HS-5 (cell line): ENCODE results near the gene ARRB2.

Experiments used
- DNase-seq: peaks from one replicate; pipeline ENCODE4 v3.0.0-alpha.2; 2012; ENCODE audit warnings: low read depth

The ARRB2 gene

DNA sequence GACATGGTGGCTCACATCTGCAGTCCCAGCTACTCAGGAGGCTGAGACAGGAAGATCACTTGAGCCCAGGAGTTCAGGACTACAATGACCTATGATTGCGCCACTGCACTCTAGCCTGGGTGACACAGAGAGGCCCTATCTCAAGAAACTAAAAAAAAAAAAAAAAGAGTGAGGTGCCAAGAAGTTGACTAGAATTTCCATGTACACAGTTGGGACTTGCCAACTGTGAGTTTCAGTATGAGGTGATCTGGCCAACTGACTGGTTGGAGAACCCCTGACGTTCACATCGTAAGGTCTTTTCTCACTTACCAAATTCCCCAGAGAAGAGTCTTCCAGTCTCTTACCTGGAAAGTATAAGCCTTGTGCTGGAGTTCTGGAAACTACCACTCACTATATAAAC lies 17.7 kb downstream of the ARRB2 start:
- DNase-seq, result no peak

GRCh38 chr17:4733073-4733531 lies 22.7 kb downstream of the ARRB2 start:
- no peak for DNase-seq

GRCh38 chr17:4734857-4735475 lies 24.5 kb downstream of the ARRB2 start:
- DNase-seq, result no peak

GRCh38 chr17:4735876-4736651 lies 25.6 kb downstream of the ARRB2 start:
- no peak for DNase-seq

- no peak for DNase-seq
Observed at GRCh38 chr17:4738136-4739121, 28.0 kb downstream of the ARRB2 start.

GRCh38 chr17:4739122-4740024 lies 28.9 kb downstream of the ARRB2 start, which contains the start of the genes CXCL16 and ZMYND15:
Gene CXCL16 (minus strand): TSS chr17:4739928. CDS start chr17:4739339, 589 bp downstream.
Gene ZMYND15 (plus strand): TSS chr17:4739833. CDS start chr17:4740549, 716 bp downstream.
- no peak for DNase-seq

GRCh38 chr17:4740025-4740351 lies 29.6 kb downstream of the ARRB2 start:
- DNase-seq, result no peak

DNA sequence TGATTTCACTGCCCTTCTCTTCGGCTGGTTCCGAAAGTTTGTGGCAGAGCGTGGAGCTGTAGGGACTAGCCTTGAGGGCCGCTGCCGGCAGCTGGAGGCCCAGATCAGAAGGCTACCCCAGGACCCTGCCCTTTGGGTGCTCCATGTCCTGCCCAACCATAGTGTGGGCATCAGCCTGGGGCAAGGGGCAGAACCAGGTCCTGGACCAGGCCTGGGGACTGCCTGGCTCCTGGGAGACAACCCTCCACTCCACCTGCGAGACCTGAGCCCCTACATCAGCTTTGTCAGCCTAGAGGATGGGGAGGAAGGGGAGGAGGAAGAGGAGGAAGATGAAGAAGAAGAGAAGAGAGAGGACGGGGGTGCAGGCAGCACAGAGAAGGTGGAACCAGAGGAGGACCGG lies 30.2 kb downstream of the ARRB2 start:
- no peak for DNase-seq

GRCh38 chr17:4741544-4741943 lies 31.1 kb downstream of the ARRB2 start:
- DNase-seq, result no peak

GRCh38 chr17:4742133-4742532 lies 31.7 kb downstream of the ARRB2 start:
- DNase-seq, result no peak

- DNase-seq, result no peak
Observed at GRCh38 chr17:4742629-4743028, 32.2 kb downstream of the ARRB2 start.

- DNase-seq, result no peak
Observed at GRCh38 chr17:4743216-4743615, 32.8 kb downstream of the ARRB2 start.

DNA sequence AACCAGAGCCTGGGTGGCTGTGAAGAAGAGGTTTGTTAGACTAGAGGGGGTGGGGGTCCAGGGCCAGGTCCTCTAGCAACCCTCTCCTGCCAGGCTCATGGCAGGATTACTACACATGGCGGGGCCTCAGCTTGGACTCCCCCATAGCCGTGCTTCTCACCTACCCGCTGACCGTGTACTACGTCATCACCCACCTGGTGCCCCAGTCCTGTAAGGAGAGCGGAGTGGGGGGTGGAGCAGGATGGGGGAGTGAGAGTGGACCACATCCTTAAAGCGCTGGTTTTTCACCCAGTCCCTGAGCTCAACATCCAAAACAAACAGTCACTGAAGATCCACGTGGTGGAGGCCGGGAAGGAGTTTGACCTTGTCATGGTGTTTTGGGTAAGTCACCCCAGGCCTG lies 33.5 kb downstream of the ARRB2 start:
- DNase-seq, result no peak

- DNase-seq, result no peak
Observed at GRCh38 chr17:4744999-4745969, 34.9 kb downstream of the ARRB2 start.

DNA sequence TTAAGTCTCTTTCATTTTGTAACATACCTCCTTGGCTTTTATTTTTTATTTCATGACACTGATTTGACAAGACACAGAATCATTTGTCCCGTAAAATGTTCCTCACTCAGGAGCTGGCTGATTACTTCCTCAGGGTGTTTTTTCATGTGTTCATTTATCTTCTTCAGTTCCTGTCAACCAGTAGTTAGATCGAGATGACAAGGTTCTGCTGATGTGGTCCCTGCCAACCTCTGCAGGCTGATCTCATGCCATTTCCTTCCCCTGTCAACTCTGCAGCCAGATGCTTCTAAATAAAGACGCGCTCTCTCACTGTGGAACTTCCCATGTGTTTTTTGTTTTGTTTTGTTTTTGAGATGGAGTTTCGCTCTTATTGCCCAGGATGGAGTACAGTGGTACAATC lies 37.4 kb downstream of the ARRB2 start:
- no peak for DNase-seq

DNA sequence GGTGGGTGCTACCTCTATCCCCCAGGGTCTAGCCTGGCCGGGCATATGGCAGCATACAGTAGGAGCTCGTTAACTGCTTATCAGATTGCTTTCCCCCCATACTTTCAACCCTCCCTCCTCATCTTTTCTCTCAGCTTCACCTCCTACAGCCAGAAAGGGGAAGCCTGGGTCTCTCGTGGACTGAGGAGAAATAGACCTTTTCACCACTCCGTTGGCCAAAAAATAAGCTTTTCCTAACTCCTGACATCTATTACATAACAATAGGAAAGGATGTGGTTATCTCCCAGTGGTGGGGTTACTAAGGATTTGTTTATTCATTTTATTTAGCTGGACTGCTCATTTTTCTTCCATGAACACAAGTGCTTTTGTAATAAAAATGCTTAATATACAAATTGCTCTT lies 38.3 kb downstream of the ARRB2 start:
- DNase-seq, result no peak

- DNase-seq, result no peak
Observed at GRCh38 chr17:4750606-4751005, 40.2 kb downstream of the ARRB2 start.

- no peak for DNase-seq
Observed at GRCh38 chr17:4751932-4752331, 41.5 kb downstream of the ARRB2 start.

- no peak for DNase-seq
Observed at GRCh38 chr17:4753392-4753791, 43.0 kb downstream of the ARRB2 start.

- no peak for DNase-seq
Observed at GRCh38 chr17:4759776-4760236, 49.4 kb downstream of the ARRB2 start.
